Esophagus muscularis mucosa (tissue), 3 donors: ENCODE measurements around the gene USH1G.

ENCODE experiments used
- POLR2A ChIP-seq: fragments of 450-650 bp; IDR thresholded peaks from one replicate; pipeline ENCODE4 v1.6.1; 2017; ENCODE audit warnings: antibody characterized with exemption, moderate library complexity, mild to moderate bottlenecking, low read depth
- TF ChIP-seq, protein P1 (sequence below), 3 experiments: fragments of 200-600 bp in 2 of 3; fragments of 450-650 bp in 1 of 3; sonication (generic) in 2 of 3; IDR thresholded peaks; one replicate each; pipeline ENCODE4 v1.5.1; 2017 to 2019; ENCODE audit warnings: antibody characterized with exemption in 3 of 3, mild to moderate bottlenecking in 2 of 3, moderate library complexity in 1 of 3

DNA sequence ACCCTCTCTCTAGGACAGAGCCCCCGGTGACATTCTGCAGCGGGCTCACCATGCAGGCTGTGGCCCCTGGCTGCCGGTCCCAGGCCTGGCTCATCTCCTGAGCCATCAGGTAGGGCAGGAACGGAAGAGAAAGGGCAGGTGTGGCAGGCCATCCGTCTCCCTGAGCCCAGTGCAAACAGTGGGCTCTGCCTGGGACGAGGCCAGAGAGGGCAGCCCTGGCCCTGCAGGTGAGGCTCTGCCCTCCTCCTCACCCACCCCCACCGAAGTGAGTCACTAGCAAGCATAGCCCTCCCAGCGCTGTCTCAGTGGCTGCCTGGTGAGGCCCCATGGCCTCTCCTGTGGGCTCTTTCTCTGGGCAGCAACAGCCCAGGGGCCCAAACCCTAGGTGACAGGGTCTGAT, 27.2 kb upstream of the USH1G start:
- TF ChIP-seq, protein P1, sequence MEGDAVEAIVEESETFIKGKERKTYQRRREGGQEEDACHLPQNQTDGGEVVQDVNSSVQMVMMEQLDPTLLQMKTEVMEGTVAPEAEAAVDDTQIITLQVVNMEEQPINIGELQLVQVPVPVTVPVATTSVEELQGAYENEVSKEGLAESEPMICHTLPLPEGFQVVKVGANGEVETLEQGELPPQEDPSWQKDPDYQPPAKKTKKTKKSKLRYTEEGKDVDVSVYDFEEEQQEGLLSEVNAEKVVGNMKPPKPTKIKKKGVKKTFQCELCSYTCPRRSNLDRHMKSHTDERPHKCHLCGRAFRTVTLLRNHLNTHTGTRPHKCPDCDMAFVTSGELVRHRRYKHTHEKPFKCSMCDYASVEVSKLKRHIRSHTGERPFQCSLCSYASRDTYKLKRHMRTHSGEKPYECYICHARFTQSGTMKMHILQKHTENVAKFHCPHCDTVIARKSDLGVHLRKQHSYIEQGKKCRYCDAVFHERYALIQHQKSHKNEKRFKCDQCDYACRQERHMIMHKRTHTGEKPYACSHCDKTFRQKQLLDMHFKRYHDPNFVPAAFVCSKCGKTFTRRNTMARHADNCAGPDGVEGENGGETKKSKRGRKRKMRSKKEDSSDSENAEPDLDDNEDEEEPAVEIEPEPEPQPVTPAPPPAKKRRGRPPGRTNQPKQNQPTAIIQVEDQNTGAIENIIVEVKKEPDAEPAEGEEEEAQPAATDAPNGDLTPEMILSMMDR (IDR thresholded peaks at IDR 0.05) = no peak
- no peak for TF ChIP-seq POLR2A
